Upper lobe of left lung (tissue), 4 donors: Measurements from ENCODE around the gene NCF4.

Experiments
- CTCF ChIP-seq, 6 experiments: fragments of 450-650 bp in 4 of 6; fragments of 200-600 bp in 2 of 6; sonication (generic) in 2 of 6; IDR thresholded peaks; one replicate each; pipeline ENCODE4 v1.5.1; 2016 to 2019; ENCODE audit warnings: antibody characterized with exemption in 6 of 6
- POLR2A ChIP-seq, 4 donors: fragments of 450-650 bp; IDR thresholded peaks; one replicate each; pipeline ENCODE4 v1.5.1; 2016 to 2017; ENCODE audit warnings: antibody characterized with exemption in 4 of 4, mild to moderate bottlenecking in 2 of 4
- POLR2AphosphoS5 ChIP-seq, 2 donors: sonication (generic); formaldehyde crosslinking; IDR thresholded peaks; one replicate each; pipeline ENCODE4 v1.5.1; 2017; ENCODE audit warnings: antibody characterized with exemption in 2 of 2

GRCh38 chr22:36886016-36886415, 25.2 kb downstream of the NCF4 start:
- no peak for TF ChIP-seq CTCF (IDR thresholded peaks at IDR 0.05)
- no peak for TF ChIP-seq POLR2A (IDR thresholded peaks at IDR 0.05)
- no peak for TF ChIP-seq POLR2AphosphoS5 (IDR thresholded peaks at IDR 0.05)
